NCI-H2196 (cell line): ENCODE results near the gene CYP2D6.
"Not testable (repeated sequence)": the region's sequence is repeated elsewhere in the genome, so short reads cannot be mapped to it uniquely, and the experiment has no call there.

Experiments
- DNase-seq: peaks from one replicate; lab custom pipeline; 2025; ENCODE audit not compliant: unreplicated experiment; lab: John Stamatoyannopoulos, UW

Gene CYP2D6

DNA sequence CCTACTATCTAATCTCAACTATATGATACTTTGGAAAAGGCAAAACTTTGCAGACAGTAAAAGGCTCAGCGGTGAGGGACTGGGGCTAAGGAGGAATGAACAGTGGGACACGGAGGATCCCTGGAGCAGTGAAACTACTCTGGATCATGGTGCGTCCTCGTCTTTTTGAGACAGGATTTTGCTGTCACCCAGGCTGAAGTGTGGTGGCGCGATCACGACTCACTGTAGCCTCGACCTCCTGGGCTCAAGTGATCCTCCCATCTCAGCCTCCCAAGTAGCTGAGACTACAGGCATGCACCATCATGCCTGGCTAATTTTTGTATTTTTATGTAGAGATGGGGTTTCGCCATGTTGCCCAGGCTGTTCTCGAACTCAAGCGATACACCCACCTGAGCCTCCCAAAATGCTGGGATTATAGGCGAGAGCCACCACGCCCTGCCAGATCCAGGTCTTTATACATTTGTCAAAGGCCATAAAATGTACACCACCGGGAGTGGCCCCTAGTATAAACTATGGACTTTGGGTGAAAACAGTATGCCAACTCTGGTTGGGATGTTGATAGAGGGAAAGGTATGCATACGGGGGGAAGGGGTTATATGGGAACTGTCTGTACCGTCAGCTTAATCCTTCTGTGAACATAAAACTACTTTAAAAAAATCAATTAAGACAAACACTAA, 28.0 kb upstream of the CYP2D6 start:
- no peak for DNase-seq

DNA sequence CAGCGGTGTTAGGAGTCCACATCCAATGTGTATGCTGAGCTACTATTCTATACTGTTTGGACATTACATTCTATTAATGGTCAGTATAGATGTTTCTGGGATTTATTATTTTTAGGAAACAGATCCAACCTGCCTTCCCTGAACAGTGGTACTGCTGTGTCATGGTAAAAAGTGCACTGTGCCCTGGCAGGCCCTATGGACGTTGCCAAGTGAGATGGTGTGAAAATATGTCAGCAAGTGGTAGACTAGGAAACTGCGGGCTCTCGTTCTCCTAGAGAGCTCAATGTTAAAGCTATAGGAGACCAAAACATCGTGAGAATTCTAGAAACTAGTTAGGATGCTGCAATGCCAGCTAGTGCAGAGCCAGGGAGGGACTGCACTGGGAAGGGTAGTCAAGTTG, 26.0 kb upstream of the CYP2D6 start:
- no peak for DNase-seq

DNA sequence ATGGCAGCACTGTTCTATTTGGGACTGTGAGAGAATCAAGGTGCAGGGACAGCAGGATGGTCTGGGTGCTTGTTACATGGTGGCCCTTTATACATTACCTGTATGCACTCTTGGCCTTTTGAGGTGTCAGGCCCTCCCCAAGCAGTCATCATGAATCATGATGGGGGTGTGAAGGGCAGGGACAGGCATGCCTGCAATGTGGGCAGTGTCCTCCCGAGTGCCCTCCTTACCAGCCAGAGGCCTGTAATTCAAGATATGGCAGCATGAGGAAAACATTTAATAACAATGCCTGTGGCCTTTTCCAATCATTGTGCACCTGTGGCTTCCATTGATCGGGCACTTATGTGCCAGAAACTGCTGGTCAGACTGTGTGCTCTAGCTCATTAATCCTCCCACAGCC, 25.5 kb upstream of the CYP2D6 start:
- DNase-seq: no peak

DNA sequence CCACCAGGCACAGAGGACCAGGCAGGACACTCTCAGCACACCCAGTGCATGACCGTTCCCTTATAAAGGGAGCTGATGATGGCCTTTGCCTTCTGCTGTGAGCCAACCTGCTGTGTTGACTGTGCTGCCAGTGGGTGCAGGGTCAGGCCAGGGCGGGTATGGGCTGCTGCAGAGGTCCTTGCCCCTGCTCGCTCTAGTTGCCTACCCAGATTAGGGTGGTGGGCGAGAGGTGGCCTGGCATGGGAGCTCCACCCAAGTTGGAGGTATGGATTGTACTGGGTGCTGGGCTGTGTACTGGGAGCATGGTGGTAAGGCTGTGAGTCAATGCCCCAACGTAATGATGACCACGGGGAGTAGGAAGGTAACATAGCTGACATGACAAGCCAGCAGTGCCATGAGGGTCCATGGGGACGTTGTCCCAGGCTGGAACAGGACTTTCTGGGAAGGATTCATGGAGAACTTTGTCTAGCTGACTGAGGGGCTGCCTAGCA, 24.5 kb upstream of the CYP2D6 start:
- no peak for DNase-seq

DNA sequence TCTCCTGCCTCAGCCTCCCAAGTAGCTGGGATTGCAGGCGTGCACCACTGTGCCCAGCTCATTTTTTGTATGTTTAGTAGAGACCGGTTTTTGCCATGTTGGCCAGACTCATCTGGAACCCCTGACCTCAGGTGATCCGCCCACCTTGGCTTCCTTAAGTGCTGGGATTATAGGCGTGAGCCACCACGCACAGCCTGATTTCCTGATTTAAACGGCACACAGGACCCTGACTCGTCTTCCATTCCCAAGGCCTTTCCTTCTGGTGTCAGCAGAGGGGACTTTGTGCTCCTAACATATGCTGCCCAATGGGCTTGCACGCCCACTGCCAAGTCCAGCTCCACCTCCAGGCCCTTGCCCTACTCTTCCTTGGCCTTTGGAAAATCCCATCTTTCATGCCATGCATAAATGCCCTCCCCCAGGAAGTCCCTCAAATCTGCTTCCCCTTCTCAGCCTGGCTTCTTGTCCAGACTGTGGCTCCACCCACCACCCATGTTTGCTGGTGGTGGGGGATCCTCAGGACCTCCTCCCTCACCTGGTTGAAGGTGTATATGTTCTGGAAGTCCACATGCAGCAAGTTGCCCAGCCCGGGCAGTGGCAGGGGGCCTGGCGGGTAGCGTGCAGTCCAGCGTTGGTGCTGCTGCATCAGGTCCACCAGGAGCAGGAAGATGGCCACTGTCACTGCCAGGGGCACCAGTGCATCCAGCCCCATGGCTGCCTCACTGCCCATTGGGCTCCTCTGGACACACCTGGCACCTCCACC, 23.9 kb upstream of the CYP2D6 start:
- no peak for DNase-seq

GRCh38 chr22:42152661-42153270, 22.2 kb upstream of the CYP2D6 start:
- no peak for DNase-seq

DNA sequence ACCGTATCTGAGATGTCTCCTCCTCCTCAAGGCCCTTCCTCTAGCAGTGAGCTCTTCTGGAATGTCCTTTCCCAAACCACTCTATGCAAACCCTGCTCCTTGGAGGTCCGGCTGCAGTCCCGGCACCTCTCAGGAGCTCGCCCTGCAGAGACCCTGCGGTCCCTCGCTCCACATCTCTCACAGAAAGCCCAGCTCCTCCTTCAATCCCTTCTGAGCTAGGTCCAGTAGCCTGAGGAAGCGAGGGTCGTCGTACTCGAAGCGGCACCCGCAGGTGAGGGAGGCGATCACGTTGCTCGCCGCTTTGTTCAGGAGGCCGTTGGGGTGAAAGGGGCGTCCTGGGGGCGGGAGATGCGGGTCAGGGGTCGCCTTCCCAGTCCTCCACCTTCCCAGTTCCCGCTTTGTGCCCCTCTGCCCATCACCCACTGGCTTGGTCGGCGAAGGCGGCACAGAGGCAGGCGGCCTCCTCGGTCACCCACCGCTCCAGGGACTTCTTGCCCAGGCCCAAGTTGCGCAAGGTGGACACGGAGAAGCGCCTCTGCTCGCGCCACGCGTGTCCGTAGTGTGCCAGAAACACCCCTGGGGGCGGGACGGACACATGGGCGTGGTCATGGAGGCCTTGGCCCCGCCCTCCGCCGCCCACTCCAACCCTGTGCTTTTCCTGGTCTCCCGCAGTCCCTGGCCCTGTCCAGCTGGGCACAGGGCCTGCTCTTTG, 21.5 kb upstream of the CYP2D6 start:
- no peak for DNase-seq

- DNase-seq: no peak
Observed at GRCh38 chr22:42150727-42151590, 20.3 kb upstream of the CYP2D6 start.

DNA sequence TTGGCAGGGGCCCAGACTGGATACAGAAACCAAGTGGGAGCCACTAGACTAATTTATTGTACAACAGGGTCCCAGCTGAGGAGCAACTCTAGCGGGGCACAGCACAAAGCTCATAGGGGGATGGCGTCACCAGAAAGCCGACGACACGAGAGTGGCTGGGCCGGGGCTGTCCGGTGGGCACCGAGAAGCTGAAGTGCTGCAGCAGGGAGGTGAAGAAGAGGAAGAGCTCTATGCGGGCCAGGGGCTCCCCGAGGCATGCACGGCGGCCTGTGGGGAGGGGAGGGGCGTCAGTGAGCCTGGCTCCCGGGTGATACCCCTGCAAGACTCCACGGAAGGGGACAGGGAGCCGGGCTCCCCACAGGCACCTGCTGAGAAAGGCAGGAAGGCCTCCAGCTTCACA, 19.2 kb upstream of the CYP2D6 start:
- DNase-seq: not testable (repeated sequence)

GRCh38 chr22:42145175-42145574, 14.6 kb upstream of the CYP2D6 start:
- DNase-seq: no peak

DNA sequence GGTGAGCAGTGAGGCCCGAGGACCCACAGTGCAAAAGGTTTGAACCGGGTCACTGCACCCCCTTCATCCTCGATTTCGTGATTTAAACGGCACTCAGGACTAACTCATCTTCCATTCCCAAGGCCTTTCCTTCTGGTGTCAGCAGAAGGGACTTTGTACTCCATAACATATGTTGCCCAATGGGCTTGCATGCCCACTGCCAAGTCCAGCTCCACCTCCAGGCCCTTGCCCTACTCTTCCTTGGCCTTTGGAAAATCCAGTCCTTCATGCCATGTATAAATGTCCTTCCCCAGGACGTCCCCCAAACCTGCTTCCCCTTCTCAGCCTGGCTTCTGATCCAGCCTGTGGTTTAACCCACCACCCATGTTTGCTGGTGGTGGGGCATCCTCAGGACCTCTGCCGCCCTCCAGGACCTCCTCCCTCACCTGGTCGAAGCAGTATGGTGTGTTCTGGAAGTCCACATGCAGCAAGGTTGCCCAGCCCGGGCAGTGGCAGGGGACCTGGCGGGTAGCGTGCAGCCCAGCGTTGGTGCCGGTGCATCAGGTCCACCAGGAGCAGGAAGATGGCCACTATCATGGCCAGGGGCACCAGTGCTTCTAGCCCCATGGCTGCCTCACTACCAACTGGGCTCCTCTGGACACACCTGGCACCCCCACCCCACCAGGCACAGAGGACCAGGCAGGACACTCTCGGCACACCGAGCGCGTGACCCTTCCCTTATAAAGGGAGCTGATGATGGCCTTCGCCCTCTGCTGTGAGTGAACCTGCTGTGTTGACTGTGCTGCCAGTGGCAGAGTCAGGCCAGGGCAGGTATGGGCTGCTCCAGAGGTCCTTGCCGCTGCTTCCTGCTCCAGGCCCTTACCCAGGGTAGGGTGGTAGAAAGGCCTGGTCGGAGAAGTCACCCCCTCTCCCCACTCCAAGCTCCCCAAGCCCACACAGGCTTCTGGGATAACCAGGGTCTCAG, 13.5 kb upstream of the CYP2D6 start:
- DNase-seq: not testable (repeated sequence)

GRCh38 chr22:42142771-42143461, 12.3 kb upstream of the CYP2D6 start:
- DNase-seq: no peak

GRCh38 chr22:42141307-42142057, 10.9 kb upstream of the CYP2D6 start:
- not testable (repeated sequence) for DNase-seq

DNA sequence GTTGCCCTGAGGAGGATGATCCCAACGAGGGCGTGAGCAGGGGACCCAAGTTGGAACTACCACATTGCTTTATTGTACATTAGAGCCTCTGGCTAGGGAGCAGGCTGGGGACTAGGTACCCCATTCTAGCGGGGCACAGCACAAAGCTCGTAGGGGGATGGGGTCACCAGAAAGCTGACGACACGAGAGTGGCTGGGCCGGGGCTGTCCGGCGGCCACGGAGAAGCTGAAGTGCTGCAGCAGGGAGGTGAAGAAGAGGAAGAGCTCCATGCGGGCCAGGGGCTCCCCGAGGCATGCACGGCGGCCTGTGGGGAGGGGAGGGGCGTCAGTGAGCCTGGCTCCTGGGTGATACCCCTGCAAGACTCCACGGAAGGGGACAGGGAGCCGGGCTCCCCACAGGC, 9.5 kb upstream of the CYP2D6 start:
- DNase-seq: not testable (repeated sequence)

- DNase-seq: not testable (repeated sequence)
Observed at GRCh38 chr22:42139508-42139907, 8.9 kb upstream of the CYP2D6 start.

DNA sequence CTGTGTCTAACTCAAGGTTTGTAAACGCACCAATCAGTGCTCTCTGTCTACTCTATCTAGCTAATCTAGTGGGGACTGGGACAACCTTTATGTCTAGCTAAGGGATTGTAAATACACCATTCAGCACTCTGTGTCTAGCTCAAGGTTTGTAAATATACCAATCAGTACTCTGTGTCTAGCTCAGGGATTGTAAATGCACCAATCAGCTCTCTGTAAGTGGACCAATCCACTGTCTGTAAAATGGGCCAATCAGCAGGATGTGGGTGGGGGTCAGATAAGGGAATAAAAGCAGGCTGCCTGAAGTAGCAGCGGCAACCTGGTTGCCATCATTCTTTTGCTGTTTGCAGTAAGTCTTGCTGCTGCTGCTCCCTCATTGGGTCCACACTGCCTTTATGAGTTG, 8.4 kb upstream of the CYP2D6 start:
- no peak for DNase-seq

- DNase-seq: no peak
Observed at GRCh38 chr22:42138122-42138770, 7.6 kb upstream of the CYP2D6 start.
